Adrenal gland (tissue), 12 donors: ENCODE results near the gene TDRD9. TPM values are rescaled to one million over a fixed set of nuclear protein-coding genes. Genes with fewer than 3 reads are reported as not detected.
"Not testable (repeated sequence)": the region's sequence is repeated elsewhere in the genome, so short reads cannot be mapped to it uniquely, and the experiment has no call there.

Experiments used
- DNase-seq, 7 donors: peaks; one replicate each; pipeline ENCODE4 v3.0.0-alpha.2; 2019 to 2020
- H3K27ac ChIP-seq, 5 donors: fragments of 200-600 bp; sonication (generic) in 4 of 5; 1 replicate in 3 of 5; 2 replicates in 2 of 5; pipeline versions ENCODE4 v1.5.1 to v1.8.0; 2016 to 2020; ENCODE audit warnings: mild to moderate bottlenecking in 1 of 5
- H3K27me3 ChIP-seq: fragments of 200-600 bp; 2 replicates; pipeline ENCODE4 v1.8.0; 2021
- H3K36me3 ChIP-seq, 2 donors: fragments of 200-600 bp; replicated peaks in 1 of 2; 1 replicate in 1 of 2; 2 replicates in 1 of 2; pipeline versions ENCODE4 v1.5.1 to v1.8.0; 2018 to 2022
- H3K4me1 ChIP-seq, 2 donors: fragments of 200-600 bp; replicated peaks in 1 of 2; 1 replicate in 1 of 2; 2 replicates in 1 of 2; pipeline versions ENCODE4 v1.5.1 to v1.8.0; 2018 to 2021
- H3K4me3 ChIP-seq, 4 donors: fragments of 200-600 bp; sonication (generic) in 3 of 4; one replicate each; pipeline ENCODE4 v1.5.1; 2016 to 2018
- H3K9me3 ChIP-seq, 3 donors: fragments of 200-600 bp; sonication (generic) in 1 of 3; replicated peaks in 1 of 3; 1 replicate in 2 of 3; 2 replicates in 1 of 3; pipeline versions ENCODE4 v1.5.1 to v1.8.0; 2016 to 2021
- CTCF ChIP-seq, 6 experiments: fragments of 450-650 bp in 4 of 6; fragments of 200-600 bp in 2 of 6; sonication (generic) in 1 of 6; IDR thresholded peaks; 1 replicate in 5 of 6; 2 replicates in 1 of 6; pipeline versions ENCODE4 v1.5.1 to v1.8.0; 2016 to 2021; ENCODE audit warnings: antibody characterized with exemption in 6 of 6, mild to moderate bottlenecking in 2 of 6, moderate library complexity in 1 of 6
- POLR2A ChIP-seq, 2 donors: fragments of 450-650 bp; IDR thresholded peaks; one replicate each; pipeline ENCODE4 v1.6.1; 2017; ENCODE audit warnings: antibody characterized with exemption in 2 of 2, mild to moderate bottlenecking in 2 of 2, moderate library complexity in 1 of 2
- WGBS, 4 donors: extraction: QIAGEN DNeasy Blood & Tissue Kit in 2 of 4; methylation state at CpG; one replicate each; pipeline versions ENCODE4 v1.1.5 to v1.1.7; 2013 to 2017; 5-methylcytosine and 5-hydroxymethylcytosine counted together
- intact Hi-C, 2 donors: fragments of 100-400 bp; cut with DNase I; formaldehyde crosslinking; loops; one replicate each; pipeline versions ENCODE4 v1.14.1 to v1.15.0; 2022 to 2023
- polyA plus RNA-seq, 3 donors: library from polyadenylated mRNA; stranded (reverse); fragments of 200-250 nt in 2 of 3; fragments of 350-450 nt in 1 of 3; fragmentation: Illumina TruSeq in 1 of 3; extraction: RNeasy Lipid Tissue Mini Kit (QIAGEN cat#74804) in 1 of 3; gene quantifications; one replicate each; pipeline ENCODE4 v1.2.3, GENCODE V29; 2013 to 2014
- total RNA-seq, 9 donors: library from RNA; depleted of rRNA in 4 of 9; stranded (reverse); fragments of >200 nt in 4 of 9; fragments of 120-200 nt in 1 of 9; fragmentation: NEBNext Ultra II Directional in 1 of 9; extraction: Animal tissue kit (Norgen Biotek cat#: 25700) in 1 of 9; gene quantifications; one replicate each; pipeline versions ENCODE4 v1.1.0 to v1.2.4, GENCODE V29; 2013 to 2023
- donor health status: healthy with polysubstance abuse.
- donor health status: Bipolar disorder and iron deficiency.
- donor health status: DM: yes; HTN: yes; CAD: no.
- donor health status: DM: no; HTN: no; CAD: no.
- donor health status: DM: no; HTN: no; CAD: no.
- donor health status: DM: yes; HTN: yes; CAD: no.

Gene TDRD9
- total and polyA plus RNA-seq, 12 donors, result 0.06 to 7.8 (median 3.0) TPM

- Histone ChIP-seq H3K36me3 (no peaks in the 10 kb centered on the region), H3K4me3 (no peak overlapping the region), H3K4me1 (no peaks in the 10 kb centered on the region), H3K27ac (no peak overlapping the region), H3K9me3 (no peaks in the 10 kb centered on the region), H3K27me3 (no peaks in the 10 kb centered on the region)
- intact Hi-C loops, result no loop called here
- DNase-seq, result no peak
- 68 to 92% (median 84%) methylated on average over 2 of the region's 2 CpGs for WGBS, 4 donors
- no peak for TF ChIP-seq CTCF (IDR thresholded peaks at IDR 0.05)
- no peak for TF ChIP-seq POLR2A (IDR thresholded peaks at IDR 0.05)
Observed at GRCh38 chr14:103974575-103974974, 46.3 kb downstream of the TDRD9 start.

- 40 to 51% (median 48%) methylated on average over 8 to 14 of the region's 14 CpGs for WGBS, 4 donors
- intact Hi-C loops, result loop anchor here (10.0 kb wide), 2 partner anchors 176 to 396 kb away; no protein-coding TSS in a partner anchor
- TF ChIP-seq CTCF (IDR thresholded peaks at IDR 0.05), result peak; percentile 65 to 86 (median 78)
Observed at GRCh38 chr14:103980623-103981238, 52.5 kb downstream of the TDRD9 start.

GRCh38 chr14:103984196-103984595 lies 55.9 kb downstream of the TDRD9 start:
- Histone ChIP-seq H3K27ac (no peak overlapping the region), H3K4me3 (no peak overlapping the region), H3K4me1 (no peaks in the 10 kb centered on the region), H3K9me3 (no peaks in the 10 kb centered on the region), H3K36me3 (no peaks in the 10 kb centered on the region), H3K27me3 (no peaks in the 10 kb centered on the region)
- TF ChIP-seq POLR2A (IDR thresholded peaks at IDR 0.05) (no peak), CTCF (IDR thresholded peaks at IDR 0.05) (no peak)
- DNase-seq, result no peak
- WGBS, 4 donors, result 89 to 92% (median 90%) methylated on average over 5 of the region's 5 CpGs
- intact Hi-C loops, result loop anchor here (10.0 kb wide), 2 partner anchors 179 to 399 kb away; no protein-coding TSS in a partner anchor

More at GRCh38 chr14:103980623-103981238, 52.5 kb downstream of the TDRD9 start:
- H3K9me3 ChIP-seq, H3K27me3 ChIP-seq, H3K4me3 ChIP-seq, H3K36me3 ChIP-seq, H3K27ac ChIP-seq, H3K4me1 ChIP-seq: not testable (repeated sequence)
- peak; percentile 60 to 92 (median 81) for DNase-seq

- H3K4me1 ChIP-seq, result no peaks in the 10 kb centered on the region
- H3K27me3 ChIP-seq, result no peaks in the 10 kb centered on the region
- no peaks in the 10 kb centered on the region for H3K36me3 ChIP-seq
- intact Hi-C loops, result loop anchor here (10.0 kb wide), 2 partner anchors 184 to 404 kb away; no protein-coding TSS in a partner anchor
- H3K27ac ChIP-seq, result no peak overlapping the region
- TF ChIP-seq CTCF (IDR thresholded peaks at IDR 0.05), result no peak
- TF ChIP-seq POLR2A (IDR thresholded peaks at IDR 0.05), result no peak
- no peak for DNase-seq
- H3K4me3 ChIP-seq, result no peak overlapping the region
- H3K9me3 ChIP-seq, result no peaks in the 10 kb centered on the region
- WGBS, 4 donors, result 91 to 100% (median 95%) methylated on average over 1 of the region's 1 CpG
Observed at GRCh38 chr14:103989034-103989433, 60.8 kb downstream of the TDRD9 start.
